H1 (cell line): Measurements from ENCODE around the gene LRRC4C. TPM values are rescaled to one million over a fixed set of nuclear protein-coding genes. Genes with fewer than 3 reads are reported as not detected.

Experiments
- CTCF ChIA-PET: fragments of 300-600 bp; sonication (Branson Sonifier 250); formaldehyde crosslinking; loops from one replicate; lab custom pipeline; 2021; ENCODE audit not compliant: partially characterized antibody; lab: Charles Lee
- POLR2A ChIA-PET: fragments of 300-600 bp; sonication (Branson Sonifier 250); formaldehyde crosslinking; loops from one replicate; lab custom pipeline; 2021; ENCODE audit warnings: inconsistent platforms; ENCODE audit not compliant: partially characterized antibody; lab: Charles Lee
- DNase-seq, 2 experiments: peaks; one replicate each; pipeline versions ENCODE4 v3.0.0 to v3.0.0-alpha.2; 2010 to 2022; ENCODE audit warnings: low spot score in 2 of 2, low read depth in 1 of 2, mixed read lengths in 1 of 2
- FAIRE-seq: peaks from 2 replicates; lab custom pipeline; 2011; peaks lifted over from hg19 to GRCh38; lab: Jason Lieb, UNC
- H2AFZ ChIP-seq: 2 replicates; pipeline ENCODE4 v1.8.1; 2012; ENCODE audit warnings: low read length, inconsistent platforms
- H2AK5ac ChIP-seq: 2 replicates; pipeline ENCODE4 v1.6.1; 2013; ENCODE audit warnings: low read depth, low read length
- H2BK120ac ChIP-seq: replicated peaks from 2 replicates; pipeline ENCODE3; 2013; ENCODE audit warnings: low read depth, low read length, inconsistent platforms
- H2BK12ac ChIP-seq: 2 replicates; pipeline ENCODE4 v1.6.1; 2013; ENCODE audit warnings: low read depth, low read length
- H2BK15ac ChIP-seq: 2 replicates; pipeline ENCODE4 v1.6.1; 2013; ENCODE audit warnings: low read length
- H2BK20ac ChIP-seq: 2 replicates; pipeline ENCODE4 v1.6.1; 2013; ENCODE audit warnings: low read length
- H2BK5ac ChIP-seq: 2 replicates; pipeline ENCODE4 v1.6.1; 2013; ENCODE audit warnings: low read depth, low read length
- H3K14ac ChIP-seq: 2 replicates; pipeline ENCODE4 v1.6.1; 2013; ENCODE audit warnings: inconsistent platforms; ENCODE audit not compliant: insufficient read length
- H3K18ac ChIP-seq: 2 replicates; pipeline ENCODE4 v1.6.1; 2013; ENCODE audit warnings: low read length; ENCODE audit errors: extremely low read depth
- H3K23ac ChIP-seq: 2 replicates; pipeline ENCODE4 v1.6.1; 2013; ENCODE audit warnings: inconsistent platforms; ENCODE audit not compliant: insufficient read length
- H3K23me2 ChIP-seq: 2 replicates; pipeline ENCODE4 v1.6.1; 2013; ENCODE audit warnings: low read depth, low read length
- H3K27ac ChIP-seq: 2 replicates; pipeline ENCODE4 v1.6.1; 2011; ENCODE audit warnings: low read depth, low read length, inconsistent platforms
- H3K27me3 ChIP-seq, 4 experiments: replicated peaks in 1 of 4; 1 replicate in 1 of 4; 2 replicates in 3 of 4; pipeline versions ENCODE4 v1.6.1 to v1.8.1; 2011 to 2013; ENCODE audit warnings: low read length in 3 of 4, mild to moderate bottlenecking in 3 of 4, inconsistent platforms in 2 of 4, mixed read lengths in 2 of 4, moderate library complexity in 1 of 4; ENCODE audit not compliant: control insufficient read depth in 3 of 4, insufficient read depth in 3 of 4; ENCODE audit errors: extremely low read depth in 1 of 4
- H3K36me3 ChIP-seq, 4 experiments: 2 replicates each; pipeline versions ENCODE4 v1.6.1 to v1.8.1; 2011 to 2013; ENCODE audit warnings: mild to moderate bottlenecking in 4 of 4, low read length in 3 of 4, moderate library complexity in 2 of 4, control low read depth in 1 of 4, inconsistent platforms in 1 of 4; ENCODE audit not compliant: insufficient read depth in 4 of 4, control insufficient read depth in 2 of 4
- H3K4ac ChIP-seq: replicated peaks from 2 replicates; pipeline ENCODE3; 2013; ENCODE audit warnings: low read length, low read depth, mixed read lengths, inconsistent platforms; ENCODE audit not compliant: insufficient read length
- H3K4me1 ChIP-seq, 4 experiments: replicated peaks in 1 of 4; 1 replicate in 1 of 4; 2 replicates in 3 of 4; pipeline versions ENCODE4 v1.6.1 to v1.8.1; 2011 to 2013; ENCODE audit warnings: low read length in 3 of 4, inconsistent platforms in 2 of 4, mixed read lengths in 1 of 4; ENCODE audit not compliant: insufficient read depth in 4 of 4, control insufficient read depth in 3 of 4
- H3K4me2 ChIP-seq, 2 experiments: 2 replicates each; pipeline versions ENCODE4 v1.6.1 to v1.8.1; 2011 to 2013; ENCODE audit warnings: low read depth in 2 of 2, low read length in 2 of 2, control low read depth in 1 of 2, inconsistent platforms in 1 of 2, mild to moderate bottlenecking in 1 of 2; ENCODE audit not compliant: insufficient read depth in 1 of 2
- H3K4me3 ChIP-seq, 4 experiments: fragments of 200-600, 300-600 bp in 1 of 4; sonication (generic), shearing (Covaris generic), sonication (Bioruptor Twin) in 1 of 4; 2 replicates each; pipeline versions ENCODE4 v1.5.1 to v1.8.1; 2011 to 2016; ENCODE audit warnings: low read length in 4 of 4, low read depth in 3 of 4, control low read depth in 2 of 4, inconsistent platforms in 2 of 4, mild to moderate bottlenecking in 2 of 4, mixed read lengths in 1 of 4, moderate library complexity in 1 of 4; ENCODE audit not compliant: insufficient read depth in 2 of 4; ENCODE audit errors: extremely low read depth in 1 of 4
- H3K56ac ChIP-seq: replicated peaks from 2 replicates; pipeline ENCODE3; 2013; ENCODE audit warnings: low read depth, mild to moderate bottlenecking, mixed read lengths, low read length, inconsistent platforms; ENCODE audit not compliant: insufficient read length
- H3K79me1 ChIP-seq: 2 replicates; pipeline ENCODE4 v1.6.1; 2013; ENCODE audit warnings: low read depth, low read length, control low read depth
- H3K79me2 ChIP-seq, 2 experiments: 2 replicates each; pipeline versions ENCODE4 v1.6.1 to v1.8.1; 2012 to 2013; ENCODE audit warnings: low read length in 2 of 2, mild to moderate bottlenecking in 2 of 2, inconsistent platforms in 1 of 2; ENCODE audit not compliant: insufficient read depth in 2 of 2, control insufficient read depth in 1 of 2
- H3K9ac ChIP-seq, 4 experiments: replicated peaks in 1 of 4; 1 replicate in 1 of 4; 2 replicates in 3 of 4; pipeline versions ENCODE4 v1.6.1 to v1.8.1; 2011 to 2013; ENCODE audit warnings: low read depth in 3 of 4, low read length in 3 of 4, control low read depth in 2 of 4, mild to moderate bottlenecking in 2 of 4, moderate library complexity in 2 of 4, inconsistent platforms in 1 of 4; ENCODE audit errors: extremely low read depth in 1 of 4
- H3K9me3 ChIP-seq, 2 experiments: 2 replicates each; pipeline versions ENCODE4 v1.6.1 to v1.8.1; 2012 to 2013; ENCODE audit warnings: mild to moderate bottlenecking in 2 of 2, moderate library complexity in 2 of 2, control low read depth in 1 of 2, inconsistent platforms in 1 of 2, low read depth in 1 of 2, low read length in 1 of 2, mixed read lengths in 1 of 2; ENCODE audit not compliant: insufficient read depth in 2 of 2
- H4K20me1 ChIP-seq, 2 experiments: replicated peaks in 1 of 2; 2 replicates each; pipeline versions ENCODE3 to v1.8.1; 2011 to 2013; ENCODE audit warnings: inconsistent platforms in 2 of 2, low read length in 2 of 2, mild to moderate bottlenecking in 1 of 2; ENCODE audit not compliant: insufficient read depth in 2 of 2, control insufficient read depth in 1 of 2
- H4K5ac ChIP-seq: 2 replicates; pipeline ENCODE4 v1.6.1; 2013; ENCODE audit warnings: low read length, low read depth, mixed read lengths, inconsistent platforms; ENCODE audit not compliant: insufficient read length
- H4K8ac ChIP-seq: 2 replicates; pipeline ENCODE4 v1.8.0; 2013; ENCODE audit warnings: mild to moderate bottlenecking, moderate library complexity, low read length, inconsistent platforms; ENCODE audit not compliant: insufficient read depth; ENCODE audit errors: extremely low read depth
- H4K91ac ChIP-seq: replicated peaks from 2 replicates; pipeline ENCODE3; 2013; ENCODE audit warnings: low read length, mixed read lengths, inconsistent platforms; ENCODE audit not compliant: insufficient read length
- ASH2L ChIP-seq: fragments of 200-600, 300-600 bp; sonication (generic); IDR thresholded peaks from one replicate; pipeline ENCODE4 v1.7.1; 2017; ENCODE audit warnings: low read length
- CHD1 ChIP-seq: IDR thresholded peaks from 2 replicates; pipeline ENCODE4 v1.6.1; 2012; ENCODE audit warnings: low read depth, low read length, improper control_type of control experiment
- EGR1 ChIP-seq: IDR thresholded peaks from 2 replicates; pipeline ENCODE4 v1.6.1; 2011; ENCODE audit warnings: low read depth, low read length, borderline replicate concordance
- EP300 ChIP-seq, 2 experiments: IDR thresholded peaks; 1 replicate in 1 of 2; 2 replicates in 1 of 2; pipeline ENCODE4 v1.6.1; 2011 to 2012; ENCODE audit warnings: low read depth in 2 of 2, low read length in 2 of 2, mild to moderate bottlenecking in 2 of 2, borderline replicate concordance in 1 of 2, inconsistent platforms in 1 of 2, moderate library complexity in 1 of 2
- GABPA ChIP-seq: IDR thresholded peaks from 2 replicates; pipeline ENCODE4 v1.6.1; 2011; ENCODE audit warnings: mild to moderate bottlenecking, low read length, moderate library complexity, borderline replicate concordance; ENCODE audit not compliant: insufficient read depth
- JUND ChIP-seq: IDR thresholded peaks from 2 replicates; pipeline ENCODE4 v1.6.1; 2011; ENCODE audit warnings: mild to moderate bottlenecking, improper control_type of control experiment, low read length
- KDM1A ChIP-seq: fragments of 200-600, 300-600 bp; sonication (generic); IDR thresholded peaks from 2 replicates; pipeline ENCODE4 v1.7.1; 2016; ENCODE audit warnings: mild to moderate bottlenecking, low read length, borderline replicate concordance
- MAFK ChIP-seq: IDR thresholded peaks from 2 replicates; pipeline ENCODE4 v1.6.1; 2012; ENCODE audit warnings: low read depth, mild to moderate bottlenecking, improper control_type of control experiment, low read length
- RAD21 ChIP-seq, 2 experiments: IDR thresholded peaks in 1 of 2; conservative IDR thresholded peaks in 1 of 2; 2 replicates each; pipeline ENCODE4 v1.6.1; 2011; ENCODE audit warnings: low read depth in 2 of 2, low read length in 2 of 2, improper control_type of control experiment in 1 of 2, inconsistent platforms in 1 of 2, mild to moderate bottlenecking in 1 of 2, moderate library complexity in 1 of 2
- RFX5 ChIP-seq: IDR thresholded peaks from 2 replicates; pipeline ENCODE4 v1.6.1; 2011; ENCODE audit warnings: low read depth, low read length, improper control_type of control experiment, borderline replicate concordance
- SIN3A ChIP-seq, 2 experiments: IDR thresholded peaks in 1 of 2; conservative IDR thresholded peaks in 1 of 2; 2 replicates each; pipeline ENCODE4 v1.6.1; 2011 to 2012; ENCODE audit warnings: low read length in 2 of 2, improper control_type of control experiment in 1 of 2, low read depth in 1 of 2, mild to moderate bottlenecking in 1 of 2
- SP4 ChIP-seq: IDR thresholded peaks from 2 replicates; pipeline ENCODE4 v1.6.1; 2012; ENCODE audit warnings: low read length, inconsistent platforms
- TEAD4 ChIP-seq: IDR thresholded peaks from 2 replicates; pipeline ENCODE4 v1.6.1; 2012; ENCODE audit warnings: low read depth, low read length, inconsistent platforms, mixed read lengths
- WGBS, 2 experiments: shearing (Covaris generic) in 1 of 2; methylation state at CpG; one replicate each; pipeline versions ENCODE4 v1.1.6 to v1.1.7; 2013 to 2015; ENCODE audit warnings: low lambda C conversion rate in 2 of 2, mixed read lengths in 2 of 2, inconsistent platforms in 1 of 2, low coverage in 1 of 2, missing lambda C conversion rate in 1 of 2; ENCODE audit not compliant: insufficient replicate concordance in 2 of 2, insufficient coverage in 1 of 2, insufficient read length in 1 of 2; ENCODE audit errors: extremely low coverage in 1 of 2, missing lambda C conversion rate in 1 of 2; 5-methylcytosine and 5-hydroxymethylcytosine counted together
- polyA plus RNA-seq, 7 experiments: library from polyadenylated mRNA; depleted of rRNA in 3 of 7; stranded (reverse) in 5 of 7; unstranded in 2 of 7; fragments of >200 nt in 5 of 7; fragments of 200-250 nt in 2 of 7; gene quantifications; 1 replicate in 5 of 7; 2 replicates in 1 of 7; 4 replicates in 1 of 7; pipeline versions ENCODE4 v1.2.1 to v1.2.3, GENCODE V29; 2011 to 2013; ENCODE audit warnings: missing spikeins in 2 of 7, mixed read lengths in 2 of 7
- total RNA-seq: library from RNA; stranded (reverse); fragmentation: NEBNext Ultra II Directional; extraction: Animal tissue kit (Norgen Biotek cat#: 25700); gene quantifications from 2 replicates; pipeline ENCODE4 v1.2.1, GENCODE V29; 2021

Gene LRRC4C
- total and polyA plus RNA-seq, 2 of the 8 experiments (the other 6 are each of a cell fraction or from before 2014, with no cell fraction given), result 0.23 to 2.2 TPM

- no peaks in the 10 kb centered on the region for H3K23me2 ChIP-seq
- H2BK5ac ChIP-seq, result no peak overlapping the region
- no peaks in the 10 kb centered on the region for H3K4me1 ChIP-seq
- no peak overlapping the region for H2AFZ ChIP-seq
- no peak overlapping the region for H2BK20ac ChIP-seq
- no peak overlapping the region for H4K5ac ChIP-seq
- ChIA-PET POLR2A (no interaction called here), CTCF (interaction anchor here (1.8 kb wide), 1 partner anchor 20 kb away, joined by 4 read pairs; no protein-coding TSS in a partner anchor)
- H3K4ac ChIP-seq, result no peak overlapping the region
- no peaks in the 10 kb centered on the region for H3K36me3 ChIP-seq
- no peak overlapping the region for H3K56ac ChIP-seq
- no peak overlapping the region for H3K23ac ChIP-seq
- H3K9me3 ChIP-seq, result no peaks in the 10 kb centered on the region
- H4K20me1 ChIP-seq, result no peaks in the 10 kb centered on the region
- no peak overlapping the region for H4K8ac ChIP-seq
- no peak overlapping the region for H3K9ac ChIP-seq
- no peak overlapping the region for H2AK5ac ChIP-seq
- DNase-seq, result no peak
- 91% methylated on average over 2 of the region's 2 CpGs; no CpG with 5 or more reads in 1 of the 2 experiments for WGBS, 2 experiments
- H4K91ac ChIP-seq, result no peak overlapping the region
- H3K14ac ChIP-seq, result no peak overlapping the region
- no peaks in the 10 kb centered on the region for H3K79me1 ChIP-seq
- no peak overlapping the region for H3K4me2 ChIP-seq
- H3K27me3 ChIP-seq, result no peaks in the 10 kb centered on the region
- H2BK120ac ChIP-seq, result no peak overlapping the region
- TF ChIP-seq MAFK (no peak), SIN3A (conservative IDR thresholded peaks at IDR 0.05 in 1 of 2, IDR thresholded peaks at IDR 0.05 in 1 of 2; ENCODE audit: low read depth in 1 of 2, low read length in 2 of 2) (no peak), JUND (no peak), RAD21 (IDR thresholded peaks at IDR 0.05 in 1 of 2, conservative IDR thresholded peaks at IDR 0.05 in 1 of 2; ENCODE audit: low read depth in 2 of 2, low read length in 2 of 2) (no peak), KDM1A (no peak), EP300 (IDR thresholded peaks at IDR 0.05; ENCODE audit: borderline replicate concordance in 1 of 2, low read depth in 2 of 2, low read length in 2 of 2) (no peak), EGR1 (no peak), ASH2L (no peak), CHD1 (no peak), GABPA (no peak), RFX5 (no peak), SP4 (no peak), TEAD4 (no peak)
- no peak overlapping the region for H3K4me3 ChIP-seq
- no peak overlapping the region for H2BK12ac ChIP-seq
- no peak overlapping the region for H3K27ac ChIP-seq
- no peak overlapping the region for H2BK15ac ChIP-seq
- no peak for FAIRE-seq
- H3K18ac ChIP-seq, result no peak overlapping the region
- H3K79me2 ChIP-seq, result no peaks in the 10 kb centered on the region
These were observed 1145.1 kb downstream of the LRRC4C start for GRCh38 chr11:40314327-40314726.
